Measurements from ENCODE around the gene ZFR. TPM values are rescaled to one million over a fixed set of nuclear protein-coding genes. Genes with fewer than 3 reads are reported as not detected.

ZFR gene
- total and polyA plus RNA-seq, 2 experiments from 2014 or later: 59.1 to 93.3 TPM

- Histone ChIP-seq H2AFZ (no peak overlapping the region), H3K4me3 (no peak overlapping the region), H3K9me3 (ENCODE audit: low read depth) (no peaks in the 10 kb centered on the region), H4K20me1 (ENCODE audit: insufficient read depth, poor library complexity, severe bottlenecking) (peaks cover 40% of the 10 kb centered on the region), H3K27me3 (no peaks in the 10 kb centered on the region), H3K36me3 (replicated peaks; ENCODE audit: insufficient read depth, low read depth) (no peaks in the 10 kb centered on the region), H3K4me1 (ENCODE audit: insufficient read depth) (no peaks in the 10 kb centered on the region), H3K27ac (no peak overlapping the region), H3K79me2 (peaks cover 100% of the 10 kb centered on the region), H3K4me2 (no peak overlapping the region), H3K9me2 (replicated peaks; ENCODE audit: insufficient read depth) (no peaks in the 10 kb centered on the region)
- DNase-seq (ENCODE audit: low spot score): no peak
- no peak for TF ChIP-seq EZH2phosphoT487 (IDR thresholded peaks at IDR 0.05; ENCODE audit: low read depth, severe bottlenecking, unreplicated experiment)
- WGBS (ENCODE audit: low lambda C conversion rate, missing lambda C conversion rate): 79% methylated on average over 5 of the region's 5 CpGs
Observed at GRCh38 chr5:32304622-32305021, 139.9 kb downstream of the ZFR start.

MicroRNAs within 50 kb of the gene (microRNA counts, 767-probe panel; counts per million panel counts)
- microRNA hsa-miR-579: 2,364 counts per million, percentile 5 among the panel's probes with 10 or more counts

Small RNA genes within 50 kb of the gene (microRNA-seq; reads per million reads assigned to microRNA genes)
- 13.0 reads per million, percentile 29 among the genes with 10 or more reads in this experiment for gene MIR579

Small RNA genes within 50 kb of the gene (small RNA-seq; reads per million reads assigned to genes)
- gene MIR579: 0.12 reads per million
- not detected for gene RNU6-378P

Other genes starting within 250 kb of the ZFR start
- gene MTMR12, start 131.8 kb downstream of the ZFR start, total RNA-seq: 14.7 and 19.7 TPM in 2 replicates
- 7.1 and 11.0 TPM in 2 replicates for gene MTMR12, start 131.8 kb downstream of the ZFR start, polyA plus RNA-seq
- 340 and 347 TPM in 2 replicates for gene SUB1, start 140.8 kb upstream of the ZFR start, total RNA-seq
- gene SUB1, start 140.8 kb upstream of the ZFR start, polyA plus RNA-seq: 394 and 419 TPM in 2 replicates